ENCODE measurements around the gene SRP14.

DNA sequence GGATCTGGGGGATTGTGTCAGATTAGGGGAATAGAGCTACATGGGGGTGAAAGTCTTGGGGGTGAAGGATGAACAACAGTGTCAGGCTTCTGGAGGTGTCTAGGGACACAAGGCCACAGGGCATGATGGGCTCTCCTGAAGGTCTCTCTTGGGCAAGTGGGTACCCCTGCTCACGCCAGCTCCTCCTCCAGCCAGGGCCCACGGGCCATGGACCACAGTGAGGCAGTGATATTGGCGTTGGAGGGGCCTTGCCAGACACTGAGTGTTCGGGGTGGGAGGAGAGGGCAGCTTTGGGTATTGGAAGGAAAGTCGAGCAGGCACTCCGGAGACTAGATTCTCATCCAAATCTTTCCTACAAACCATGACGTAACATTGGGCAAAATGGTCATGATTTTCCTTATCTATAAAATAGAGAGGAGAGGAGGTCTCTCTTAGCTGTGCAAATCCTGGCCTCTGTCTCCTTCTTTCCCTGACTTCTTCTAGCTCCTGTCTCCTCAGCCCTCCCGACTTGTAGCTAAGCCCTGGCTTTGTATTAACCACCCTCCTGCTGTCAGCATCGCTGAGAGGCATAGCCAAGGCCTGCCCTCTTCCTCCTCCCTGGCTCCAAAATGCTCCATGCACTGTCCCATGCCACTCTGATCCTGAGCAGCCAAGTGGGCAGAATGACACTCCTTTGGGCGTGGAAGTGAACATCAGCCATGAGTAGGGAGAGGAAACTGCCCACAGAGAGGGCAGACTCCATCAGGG, 24.0 kb upstream of the SRP14 start:
- TF ChIP-seq, protein P1, sequence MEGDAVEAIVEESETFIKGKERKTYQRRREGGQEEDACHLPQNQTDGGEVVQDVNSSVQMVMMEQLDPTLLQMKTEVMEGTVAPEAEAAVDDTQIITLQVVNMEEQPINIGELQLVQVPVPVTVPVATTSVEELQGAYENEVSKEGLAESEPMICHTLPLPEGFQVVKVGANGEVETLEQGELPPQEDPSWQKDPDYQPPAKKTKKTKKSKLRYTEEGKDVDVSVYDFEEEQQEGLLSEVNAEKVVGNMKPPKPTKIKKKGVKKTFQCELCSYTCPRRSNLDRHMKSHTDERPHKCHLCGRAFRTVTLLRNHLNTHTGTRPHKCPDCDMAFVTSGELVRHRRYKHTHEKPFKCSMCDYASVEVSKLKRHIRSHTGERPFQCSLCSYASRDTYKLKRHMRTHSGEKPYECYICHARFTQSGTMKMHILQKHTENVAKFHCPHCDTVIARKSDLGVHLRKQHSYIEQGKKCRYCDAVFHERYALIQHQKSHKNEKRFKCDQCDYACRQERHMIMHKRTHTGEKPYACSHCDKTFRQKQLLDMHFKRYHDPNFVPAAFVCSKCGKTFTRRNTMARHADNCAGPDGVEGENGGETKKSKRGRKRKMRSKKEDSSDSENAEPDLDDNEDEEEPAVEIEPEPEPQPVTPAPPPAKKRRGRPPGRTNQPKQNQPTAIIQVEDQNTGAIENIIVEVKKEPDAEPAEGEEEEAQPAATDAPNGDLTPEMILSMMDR (IDR thresholded peaks at IDR 0.05), result no peak
- no peak for TF ChIP-seq POLR2A (IDR thresholded peaks at IDR 0.05)
